Neural cell (in vitro differentiated cells): ENCODE measurements around the gene E2F3. TPM values are rescaled to one million over a fixed set of nuclear protein-coding genes. Genes with fewer than 3 reads are reported as not detected.

Experiments used
- H2AFZ ChIP-seq: fragments of 200-600, 300-800 bp; sonication (generic), shearing (Covaris generic); 2 replicates; pipeline ENCODE4 v1.6.0; 2014; ENCODE audit warnings: low read depth, mild to moderate bottlenecking, antibody characterized with exemption, low read length, moderate library complexity
- H3F3A ChIP-seq: fragments of 200-600 bp; shearing (Covaris generic); 2 replicates; pipeline ENCODE4 v1.6.1; 2016; ENCODE audit warnings: mild to moderate bottlenecking, moderate library complexity, mixed read lengths, antibody characterized with exemption, low read length; ENCODE audit not compliant: insufficient read depth, poor library complexity, severe bottlenecking
- H3K27ac ChIP-seq: fragments of 200-600, 300-800 bp; sonication (generic), shearing (Covaris generic); 2 replicates; pipeline ENCODE4 v1.5.1; 2014; ENCODE audit warnings: mild to moderate bottlenecking, low read length, moderate library complexity
- H3K27me3 ChIP-seq: fragments of 300-800, 200-600 bp; sonication (generic), shearing (Covaris generic); 2 replicates; pipeline ENCODE4 v1.6.0; 2014; ENCODE audit warnings: mild to moderate bottlenecking, low read depth, low read length, moderate library complexity; ENCODE audit not compliant: insufficient read depth
- H3K36me3 ChIP-seq: fragments of 300-800, 200-600 bp; sonication (generic), shearing (Covaris generic); 2 replicates; pipeline ENCODE4 v1.5.1; 2014; ENCODE audit warnings: mild to moderate bottlenecking, antibody characterized with exemption, low read length, moderate library complexity; ENCODE audit not compliant: insufficient read depth
- H3K4me2 ChIP-seq: fragments of 300-800, 200-600 bp; sonication (generic), shearing (Covaris generic); 2 replicates; pipeline ENCODE4 v1.6.0; 2014; ENCODE audit warnings: mild to moderate bottlenecking, low read length
- H3K4me3 ChIP-seq: fragments of 300-800, 200-600 bp; sonication (generic), shearing (Covaris generic); 2 replicates; pipeline ENCODE4 v1.5.1; 2014; ENCODE audit warnings: mild to moderate bottlenecking, low read length, moderate library complexity
- H3K79me2 ChIP-seq: fragments of 200-600 bp; shearing (Covaris generic); replicated peaks from 2 replicates; pipeline ENCODE4 v1.6.0; 2014; ENCODE audit warnings: mild to moderate bottlenecking, low read length, moderate library complexity; ENCODE audit not compliant: insufficient read depth
- H3K9ac ChIP-seq: fragments of 300-800, 200-600 bp; sonication (generic), shearing (Covaris generic); 2 replicates; pipeline ENCODE4 v1.6.1; 2016; ENCODE audit warnings: mild to moderate bottlenecking, low read length, mixed read lengths
- H3K9me2 ChIP-seq: fragments of 200-600 bp; shearing (Covaris generic); 2 replicates; pipeline ENCODE4 v1.6.1; 2016; ENCODE audit warnings: mild to moderate bottlenecking, low read length, mixed read lengths; ENCODE audit not compliant: insufficient read depth
- H3K9me3 ChIP-seq: fragments of 200-600, 300-800 bp; sonication (generic), shearing (Covaris generic); 2 replicates; pipeline ENCODE4 v1.6.1; 2016; ENCODE audit warnings: mild to moderate bottlenecking, mixed run types, low read length, moderate library complexity, mixed read lengths
- H4K20me1 ChIP-seq: fragments of 200-600 bp; shearing (Covaris generic); 2 replicates; pipeline ENCODE4 v1.6.1; 2016; ENCODE audit warnings: mild to moderate bottlenecking, mixed run types; ENCODE audit not compliant: insufficient read depth
- EP300 ChIP-seq: fragments of 450-650 bp; conservative IDR thresholded peaks from 2 replicates; pipeline ENCODE4 v1.6.1; 2014; ENCODE audit warnings: antibody characterized with exemption, mild to moderate bottlenecking, moderate library complexity; ENCODE audit not compliant: poor library complexity, severe bottlenecking
- EZH2 ChIP-seq: fragments of 200-600, 300-800 bp; shearing (Covaris generic), sonication (generic); IDR thresholded peaks from 2 replicates; pipeline ENCODE4 v1.6.1; 2014; ENCODE audit warnings: antibody characterized with exemption, low read length, borderline replicate concordance, mild to moderate bottlenecking; ENCODE audit not compliant: insufficient read depth, poor library complexity, severe bottlenecking
- MXI1 ChIP-seq: fragments of 450-650 bp; conservative IDR thresholded peaks from 2 replicates; pipeline ENCODE4 v1.6.1; 2014; ENCODE audit warnings: antibody characterized with exemption, mild to moderate bottlenecking; ENCODE audit not compliant: poor library complexity, severe bottlenecking
- POLR2AphosphoS5 ChIP-seq: IDR thresholded peaks from 2 replicates; pipeline ENCODE4 v1.6.1; 2012
- RAD21 ChIP-seq: fragments of 450-650 bp; conservative IDR thresholded peaks from 2 replicates; pipeline ENCODE4 v1.6.1; 2014; ENCODE audit warnings: antibody characterized with exemption, mild to moderate bottlenecking, moderate library complexity
- polyA plus RNA-seq: library from polyadenylated mRNA; depleted of rRNA; stranded (reverse); fragments of >200 nt; gene quantifications from 2 replicates; pipeline ENCODE4 v1.2.3, GENCODE V29; 2014
- TF ChIP-seq, protein P1 (sequence below): fragments of 450-650 bp; IDR thresholded peaks from 2 replicates; pipeline ENCODE4 v1.5.1; 2014; ENCODE audit warnings: antibody characterized with exemption, mild to moderate bottlenecking, moderate library complexity; ENCODE audit not compliant: poor library complexity, severe bottlenecking
- TF ChIP-seq, protein P2 (sequence below): IDR thresholded peaks from 2 replicates; pipeline ENCODE4 v1.6.1; 2012; ENCODE audit warnings: borderline replicate concordance

The E2F3 gene
- polyA plus RNA-seq, 1 donor from 2014 or later = 4.8 TPM

DNA sequence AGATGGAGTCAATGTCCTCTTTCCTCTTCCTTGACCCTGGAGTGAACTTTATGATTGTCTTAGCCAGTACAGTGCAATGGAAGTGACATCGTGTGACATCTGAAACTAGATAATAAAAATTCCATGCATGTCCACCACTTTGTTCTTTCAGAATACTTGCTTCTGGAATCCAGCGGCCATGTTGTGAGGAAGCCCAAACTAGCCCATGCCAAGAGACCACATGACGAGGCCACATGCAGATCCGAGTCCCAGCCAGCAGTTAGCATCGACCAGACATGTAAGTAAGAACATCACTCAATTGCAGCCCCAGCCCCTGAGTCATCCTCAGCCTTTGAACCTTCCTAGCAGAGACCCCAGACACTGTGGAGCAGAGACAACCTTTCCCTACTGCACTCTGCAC is 48.5 kb upstream of the E2F3 start:
- no peaks in the 10 kb centered on the region for H3K9me3 ChIP-seq
- no peaks in the 10 kb centered on the region for H3F3A ChIP-seq
- no peaks in the 10 kb centered on the region for H3K79me2 ChIP-seq
- H3K36me3 ChIP-seq = no peaks in the 10 kb centered on the region
- H3K9me2 ChIP-seq = no peaks in the 10 kb centered on the region
- H4K20me1 ChIP-seq = no peaks in the 10 kb centered on the region
- H3K4me2 ChIP-seq = no peak overlapping the region
- H2AFZ ChIP-seq = no peak overlapping the region
- TF ChIP-seq EZH2 = no peak
- no peak for TF ChIP-seq MXI1
- TF ChIP-seq POLR2AphosphoS5 = no peak
- TF ChIP-seq, protein P1, sequence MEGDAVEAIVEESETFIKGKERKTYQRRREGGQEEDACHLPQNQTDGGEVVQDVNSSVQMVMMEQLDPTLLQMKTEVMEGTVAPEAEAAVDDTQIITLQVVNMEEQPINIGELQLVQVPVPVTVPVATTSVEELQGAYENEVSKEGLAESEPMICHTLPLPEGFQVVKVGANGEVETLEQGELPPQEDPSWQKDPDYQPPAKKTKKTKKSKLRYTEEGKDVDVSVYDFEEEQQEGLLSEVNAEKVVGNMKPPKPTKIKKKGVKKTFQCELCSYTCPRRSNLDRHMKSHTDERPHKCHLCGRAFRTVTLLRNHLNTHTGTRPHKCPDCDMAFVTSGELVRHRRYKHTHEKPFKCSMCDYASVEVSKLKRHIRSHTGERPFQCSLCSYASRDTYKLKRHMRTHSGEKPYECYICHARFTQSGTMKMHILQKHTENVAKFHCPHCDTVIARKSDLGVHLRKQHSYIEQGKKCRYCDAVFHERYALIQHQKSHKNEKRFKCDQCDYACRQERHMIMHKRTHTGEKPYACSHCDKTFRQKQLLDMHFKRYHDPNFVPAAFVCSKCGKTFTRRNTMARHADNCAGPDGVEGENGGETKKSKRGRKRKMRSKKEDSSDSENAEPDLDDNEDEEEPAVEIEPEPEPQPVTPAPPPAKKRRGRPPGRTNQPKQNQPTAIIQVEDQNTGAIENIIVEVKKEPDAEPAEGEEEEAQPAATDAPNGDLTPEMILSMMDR = no peak
- H3K27me3 ChIP-seq = no peaks in the 10 kb centered on the region
- no peak overlapping the region for H3K9ac ChIP-seq
- no peak overlapping the region for H3K27ac ChIP-seq
- H3K4me3 ChIP-seq = no peak overlapping the region

DNA sequence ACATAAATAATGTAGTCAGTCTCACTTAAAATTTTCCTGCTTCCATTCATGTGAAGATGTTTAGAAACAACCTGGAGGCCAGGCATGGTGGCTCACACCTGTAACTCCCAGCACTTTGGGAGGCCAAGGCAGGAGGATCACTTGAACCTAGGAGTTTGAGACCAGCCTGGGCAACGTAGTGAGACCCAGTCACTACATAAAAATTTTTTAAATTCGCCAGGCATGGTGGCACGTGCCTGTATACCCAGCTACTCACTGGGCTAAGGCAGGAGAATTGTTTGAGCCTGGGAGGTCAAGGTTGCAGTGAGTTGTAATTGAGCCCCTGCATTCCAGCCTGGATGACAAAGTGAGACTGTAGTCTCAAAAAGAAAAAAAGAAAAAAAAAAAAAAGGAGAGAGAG is 47.3 kb upstream of the E2F3 start:
- Histone ChIP-seq H4K20me1 (no peaks in the 10 kb centered on the region), H3K79me2 (no peaks in the 10 kb centered on the region), H3K36me3 (no peaks in the 10 kb centered on the region), H3F3A (no peaks in the 10 kb centered on the region), H3K27ac (no peak overlapping the region), H2AFZ (no peak overlapping the region), H3K4me3 (no peak overlapping the region), H3K4me2 (no peak overlapping the region), H3K9me3 (no peaks in the 10 kb centered on the region), H3K9ac (no peak overlapping the region), H3K27me3 (no peaks in the 10 kb centered on the region), H3K9me2 (no peaks in the 10 kb centered on the region)
- TF ChIP-seq POLR2AphosphoS5 (no peak), EZH2 (no peak), EP300 (no peak), RAD21 (no peak), MXI1 (no peak)
- TF ChIP-seq, protein P1 = no peak
- TF ChIP-seq, protein P2, sequence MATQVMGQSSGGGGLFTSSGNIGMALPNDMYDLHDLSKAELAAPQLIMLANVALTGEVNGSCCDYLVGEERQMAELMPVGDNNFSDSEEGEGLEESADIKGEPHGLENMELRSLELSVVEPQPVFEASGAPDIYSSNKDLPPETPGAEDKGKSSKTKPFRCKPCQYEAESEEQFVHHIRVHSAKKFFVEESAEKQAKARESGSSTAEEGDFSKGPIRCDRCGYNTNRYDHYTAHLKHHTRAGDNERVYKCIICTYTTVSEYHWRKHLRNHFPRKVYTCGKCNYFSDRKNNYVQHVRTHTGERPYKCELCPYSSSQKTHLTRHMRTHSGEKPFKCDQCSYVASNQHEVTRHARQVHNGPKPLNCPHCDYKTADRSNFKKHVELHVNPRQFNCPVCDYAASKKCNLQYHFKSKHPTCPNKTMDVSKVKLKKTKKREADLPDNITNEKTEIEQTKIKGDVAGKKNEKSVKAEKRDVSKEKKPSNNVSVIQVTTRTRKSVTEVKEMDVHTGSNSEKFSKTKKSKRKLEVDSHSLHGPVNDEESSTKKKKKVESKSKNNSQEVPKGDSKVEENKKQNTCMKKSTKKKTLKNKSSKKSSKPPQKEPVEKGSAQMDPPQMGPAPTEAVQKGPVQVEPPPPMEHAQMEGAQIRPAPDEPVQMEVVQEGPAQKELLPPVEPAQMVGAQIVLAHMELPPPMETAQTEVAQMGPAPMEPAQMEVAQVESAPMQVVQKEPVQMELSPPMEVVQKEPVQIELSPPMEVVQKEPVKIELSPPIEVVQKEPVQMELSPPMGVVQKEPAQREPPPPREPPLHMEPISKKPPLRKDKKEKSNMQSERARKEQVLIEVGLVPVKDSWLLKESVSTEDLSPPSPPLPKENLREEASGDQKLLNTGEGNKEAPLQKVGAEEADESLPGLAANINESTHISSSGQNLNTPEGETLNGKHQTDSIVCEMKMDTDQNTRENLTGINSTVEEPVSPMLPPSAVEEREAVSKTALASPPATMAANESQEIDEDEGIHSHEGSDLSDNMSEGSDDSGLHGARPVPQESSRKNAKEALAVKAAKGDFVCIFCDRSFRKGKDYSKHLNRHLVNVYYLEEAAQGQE = no peak
